ENCODE data around the gene PARVA. TPM values are rescaled to one million over a fixed set of nuclear protein-coding genes. Genes with fewer than 3 reads are reported as not detected.

PARVA gene
- total and polyA plus RNA-seq, 2 of the 4 experiments (the other 2 are of a cell fraction), result 65.2 to 80.2 TPM

DNA sequence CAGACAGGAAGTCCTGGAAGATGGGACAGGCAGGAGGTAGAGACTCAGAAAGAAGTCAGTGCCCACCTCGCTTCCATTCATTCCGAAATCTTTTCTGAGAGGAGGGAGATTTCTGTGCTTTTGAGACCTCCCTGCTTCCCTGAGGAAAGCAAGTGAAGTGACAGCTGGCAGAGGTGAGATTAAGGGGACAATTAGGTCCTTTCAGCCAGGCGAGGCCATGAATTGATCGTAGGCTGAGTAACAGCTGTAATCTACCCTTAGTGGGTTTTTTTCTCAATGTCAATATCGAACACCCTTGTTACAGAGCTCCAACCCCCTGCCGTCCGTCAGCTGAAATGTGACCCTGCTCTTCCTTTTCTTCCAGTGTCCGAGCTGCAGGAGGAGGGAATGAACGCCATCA lies 96.0 kb downstream of the PARVA start:
- Histone ChIP-seq H3K36me3 (ENCODE audit: control insufficient read depth, insufficient read depth, low read length) (peaks cover 45% of the 10 kb centered on the region), H3K23ac (ENCODE audit: low read depth, low read length) (no peak overlapping the region), H2AK9ac (replicated peaks; ENCODE audit: low read depth, low read length, poor library complexity) (no peak overlapping the region), H3K9me1 (ENCODE audit: insufficient read depth, low read length) (peaks cover 38% of the 10 kb centered on the region), H4K5ac (ENCODE audit: low read depth, low read length) (no peak overlapping the region; the same call in 1 of the 2 replicates), H2BK5ac (ENCODE audit: low read depth, low read length, poor library complexity, severe bottlenecking) (no peak overlapping the region), H3K4me1 (ENCODE audit: control insufficient read depth, insufficient read depth, low read length) (peaks cover 11% of the 10 kb centered on the region), H3K14ac (replicated peaks; ENCODE audit: low read depth, low read length) (no peak overlapping the region), H2AK5ac (ENCODE audit: low read depth, low read length) (no peak overlapping the region), H3K79me1 (ENCODE audit: low read depth in 1 of 2, low read length in 2 of 2) (peaks cover 53 to 95% of the 10 kb centered on the region in 2 experiments), H2BK120ac (ENCODE audit: low read depth, low read length) (no peak overlapping the region), H4K91ac (ENCODE audit: insufficient read depth, low read depth, low read length) (no peak overlapping the region), H3K27me3 (ENCODE audit: control insufficient read depth, insufficient read depth, low read length) (no peaks in the 10 kb centered on the region), H4K20me1 (ENCODE audit: insufficient read depth, low read length) (peaks cover 50% of the 10 kb centered on the region), H3K9ac (ENCODE audit: low read depth, low read length) (no peak overlapping the region), H3K4me3 (ENCODE audit: insufficient read depth, low read depth, low read length) (no peak overlapping the region), H3K4me2 (ENCODE audit: low read depth, low read length) (no peak overlapping the region), H3K4ac (ENCODE audit: low read depth, low read length) (no peak overlapping the region), H3K18ac (ENCODE audit: low read depth, low read length) (no peak overlapping the region), H3K9me3 (ENCODE audit: control insufficient read depth, insufficient read depth, low read length) (no peaks in the 10 kb centered on the region), H3K56ac (ENCODE audit: extremely low read depth, insufficient read depth, low read length) (no peak overlapping the region), H2BK15ac (ENCODE audit: low read depth, low read length) (no peak overlapping the region), H2BK20ac (ENCODE audit: low read depth, low read length) (no peak overlapping the region), H4K8ac (ENCODE audit: low read depth in 2 of 2, low read length in 2 of 2) (no peak overlapping the region), H3K27ac (ENCODE audit: insufficient read depth, low read length) (no peak overlapping the region), H2AFZ (replicated peaks; ENCODE audit: low read length, poor library complexity) (no peak overlapping the region)
- intact Hi-C loops (cut with micrococcal nuclease) (no loop called here), dilution Hi-C loops (cut with HindIII; ENCODE audit: low sequenced_read_pairs, unreplicated experiment) (no loop called here), in situ Hi-C loops (cut with MboI; ENCODE audit: low sequenced_read_pairs) (no loop called here)
- ChIA-PET CTCF (interaction anchor here (1.4 kb wide), 1 partner anchor 62 kb away, joined by 4 read pairs; no protein-coding TSS in a partner anchor), POLR2A (ENCODE audit: unreplicated experiment) (no interaction called here)
- WGBS, 2 experiments (ENCODE audit: extremely low coverage in 2 of 2, insufficient read length in 1 of 2), result 100% methylated on average over 2 of the region's 9 CpGs; no CpG with 5 or more reads in 1 of the 2 experiments
- TF ChIP-seq MAZ (IDR thresholded peaks at IDR 0.05; ENCODE audit: borderline replicate concordance, low read depth, low read length) (no peak), RAD21 (IDR thresholded peaks at IDR 0.05; ENCODE audit: low read length) (no peak), MAFK (IDR thresholded peaks at IDR 0.05; ENCODE audit: low read depth, low read length) (no peak)
- TF ChIP-seq, protein P1, sequence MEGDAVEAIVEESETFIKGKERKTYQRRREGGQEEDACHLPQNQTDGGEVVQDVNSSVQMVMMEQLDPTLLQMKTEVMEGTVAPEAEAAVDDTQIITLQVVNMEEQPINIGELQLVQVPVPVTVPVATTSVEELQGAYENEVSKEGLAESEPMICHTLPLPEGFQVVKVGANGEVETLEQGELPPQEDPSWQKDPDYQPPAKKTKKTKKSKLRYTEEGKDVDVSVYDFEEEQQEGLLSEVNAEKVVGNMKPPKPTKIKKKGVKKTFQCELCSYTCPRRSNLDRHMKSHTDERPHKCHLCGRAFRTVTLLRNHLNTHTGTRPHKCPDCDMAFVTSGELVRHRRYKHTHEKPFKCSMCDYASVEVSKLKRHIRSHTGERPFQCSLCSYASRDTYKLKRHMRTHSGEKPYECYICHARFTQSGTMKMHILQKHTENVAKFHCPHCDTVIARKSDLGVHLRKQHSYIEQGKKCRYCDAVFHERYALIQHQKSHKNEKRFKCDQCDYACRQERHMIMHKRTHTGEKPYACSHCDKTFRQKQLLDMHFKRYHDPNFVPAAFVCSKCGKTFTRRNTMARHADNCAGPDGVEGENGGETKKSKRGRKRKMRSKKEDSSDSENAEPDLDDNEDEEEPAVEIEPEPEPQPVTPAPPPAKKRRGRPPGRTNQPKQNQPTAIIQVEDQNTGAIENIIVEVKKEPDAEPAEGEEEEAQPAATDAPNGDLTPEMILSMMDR (conservative IDR thresholded peaks at IDR 0.05; ENCODE audit: low read depth, low read length), result no peak
- TF ChIP-seq, protein P2, sequence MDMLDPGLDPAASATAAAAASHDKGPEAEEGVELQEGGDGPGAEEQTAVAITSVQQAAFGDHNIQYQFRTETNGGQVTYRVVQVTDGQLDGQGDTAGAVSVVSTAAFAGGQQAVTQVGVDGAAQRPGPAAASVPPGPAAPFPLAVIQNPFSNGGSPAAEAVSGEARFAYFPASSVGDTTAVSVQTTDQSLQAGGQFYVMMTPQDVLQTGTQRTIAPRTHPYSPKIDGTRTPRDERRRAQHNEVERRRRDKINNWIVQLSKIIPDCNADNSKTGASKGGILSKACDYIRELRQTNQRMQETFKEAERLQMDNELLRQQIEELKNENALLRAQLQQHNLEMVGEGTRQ (IDR thresholded peaks at IDR 0.05; ENCODE audit: low read depth, low read length), result no peak
- no TSS peak for BruUV-seq (replicated peaks)
- ATAC-seq (ENCODE audit: low read depth) (no peak), DNase-seq (no peak)
